Measurements from ENCODE around the gene BCKDHA. TPM values are rescaled to one million over a fixed set of nuclear protein-coding genes. Genes with fewer than 3 reads are reported as not detected.

BCKDHA gene
- total and polyA plus RNA-seq, 2 experiments from 2014 or later = 26.8 to 29.4 TPM

GRCh38 chr19:41426116-41426841, 28.7 kb downstream of the BCKDHA start:
- WGBS, 2 experiments (ENCODE audit: low coverage in 1 of 2, low lambda C conversion rate in 2 of 2, missing lambda C conversion rate in 2 of 2) = 78 to 83% methylated on average over 29 to 36 of the region's 36 CpGs
- Histone ChIP-seq H3K9me3 (ENCODE audit: low read depth) (no peaks in the 10 kb centered on the region), H3K27ac (no peak overlapping the region), H2AFZ (no peak overlapping the region; the same call in 1 of the 2 replicates), H3K4me2 (ENCODE audit: unreplicated experiment) (peak overlapping the region; percentile 79), H3K36me3 (ENCODE audit: low read depth) (no peaks in the 10 kb centered on the region), H3K9me2 (ENCODE audit: insufficient read depth) (no peaks in the 10 kb centered on the region), H3K79me2 (ENCODE audit: insufficient read depth) (no peaks in the 10 kb centered on the region), H3K4me3 (peak overlapping the region; percentile 71), H4K20me1 (ENCODE audit: insufficient read depth) (no peaks in the 10 kb centered on the region), H3K9ac (peak overlapping the region; percentile 80), H3K27me3 (replicated peaks; ENCODE audit: insufficient read depth) (no peaks in the 10 kb centered on the region), H3K4me1 (ENCODE audit: insufficient read depth) (peaks cover 14% of the 10 kb centered on the region; the same call in 1 of the 2 replicates), H3F3A (ENCODE audit: insufficient read depth) (no peaks in the 10 kb centered on the region)
- peak; percentile 10 for DNase-seq
- in situ Hi-C loops (cut with MboI) = no loop called here
- no peak for TF ChIP-seq EZH2phosphoT487 (IDR thresholded peaks at IDR 0.05; ENCODE audit: insufficient read depth, low read depth)
- TF ChIP-seq EZH2 (IDR thresholded peaks at IDR 0.05; ENCODE audit: insufficient read depth, poor library complexity, severe bottlenecking) = no peak

DNA sequence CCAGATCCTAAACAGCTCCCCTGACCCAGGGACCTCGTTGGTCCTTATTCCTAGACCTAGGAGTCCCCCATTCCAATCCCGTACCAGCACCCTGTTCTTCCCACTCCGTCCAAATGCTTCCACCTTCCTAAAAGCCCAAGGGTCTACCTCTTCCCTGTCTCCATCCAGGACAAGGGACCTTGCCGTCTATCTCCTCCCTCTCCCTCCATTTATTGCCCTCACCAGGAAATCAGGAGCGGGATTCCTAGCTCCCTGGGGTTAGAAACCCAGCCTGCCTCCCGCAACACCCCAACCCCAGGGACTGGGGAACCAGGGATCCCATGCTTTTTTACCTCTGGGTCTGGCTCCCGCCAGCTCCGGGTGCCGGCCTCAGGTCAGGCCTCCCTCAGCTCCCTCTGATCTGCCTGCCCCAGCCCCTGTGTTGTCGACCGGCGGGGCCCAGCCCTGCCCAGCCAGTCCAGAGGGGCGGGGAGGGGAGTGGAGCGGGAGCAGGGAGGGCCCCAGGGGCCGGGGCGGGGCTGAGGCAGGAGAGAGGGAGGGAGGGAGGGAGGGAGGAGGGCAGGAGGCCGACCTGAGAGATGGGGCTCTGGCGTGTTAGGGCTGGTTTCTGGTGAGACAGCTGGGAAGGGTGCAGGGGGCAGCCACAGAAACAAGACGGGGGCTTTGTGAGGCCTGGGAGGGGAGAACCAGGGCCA, 29.5 kb downstream of the BCKDHA start, which contains the start of gene B3GNT8:
Gene B3GNT8, minus strand, starts transcription at position 423 of the 695 bp plus-strand sequence. CDS start 596 bp downstream, outside the sequence.
- DNase-seq = peak; percentile 86
- 5 to 7% methylated on average over 12 to 19 of the region's 19 CpGs for WGBS, 2 experiments (ENCODE audit: low coverage in 1 of 2, low lambda C conversion rate in 2 of 2, missing lambda C conversion rate in 2 of 2)
- in situ Hi-C loops (cut with MboI) = no loop called here
- peak within 1 kb of the TSS; percentile 80 for H3K9ac ChIP-seq
- H3K4me1 ChIP-seq (ENCODE audit: insufficient read depth) = peaks cover 14% of the 10 kb centered on the region; the same call in 1 of the 2 replicates
- no peaks in the 10 kb centered on the region for H3K27me3 ChIP-seq (replicated peaks; ENCODE audit: insufficient read depth)
- H3K9me2 ChIP-seq (ENCODE audit: insufficient read depth) = no peaks in the 10 kb centered on the region
- H3F3A ChIP-seq (ENCODE audit: insufficient read depth) = no peaks in the 10 kb centered on the region
- no peaks in the 10 kb centered on the region for H4K20me1 ChIP-seq (ENCODE audit: insufficient read depth)
- H3K4me3 ChIP-seq = peak within 1 kb of the TSS; percentile 71
- peak within 1 kb of the TSS; percentile 78 for H2AFZ ChIP-seq
- TF ChIP-seq EZH2phosphoT487 (IDR thresholded peaks at IDR 0.05; ENCODE audit: insufficient read depth, low read depth) = no peak
- TF ChIP-seq EZH2 (IDR thresholded peaks at IDR 0.05; ENCODE audit: insufficient read depth, poor library complexity, severe bottlenecking) = no peak
- H3K27ac ChIP-seq = peak within 1 kb of the TSS; percentile 29
- peak within 1 kb of the TSS; percentile 79 for H3K4me2 ChIP-seq (ENCODE audit: unreplicated experiment)
- no peaks in the 10 kb centered on the region for H3K9me3 ChIP-seq (ENCODE audit: low read depth)
- no peaks in the 10 kb centered on the region for H3K79me2 ChIP-seq (ENCODE audit: insufficient read depth)
- no peaks in the 10 kb centered on the region for H3K36me3 ChIP-seq (ENCODE audit: low read depth)

GRCh38 chr19:41427647-41428480, 30.2 kb downstream of the BCKDHA start:
- no peaks in the 10 kb centered on the region for H3K9me2 ChIP-seq (ENCODE audit: insufficient read depth)
- 11 to 15% methylated on average over 9 to 23 of the region's 23 CpGs for WGBS, 2 experiments (ENCODE audit: low coverage in 1 of 2, low lambda C conversion rate in 2 of 2, missing lambda C conversion rate in 2 of 2)
- H3K4me1 ChIP-seq (ENCODE audit: insufficient read depth) = peaks cover 14% of the 10 kb centered on the region; the same call in 1 of the 2 replicates
- peak overlapping the region; percentile 29 for H3K27ac ChIP-seq
- no peaks in the 10 kb centered on the region for H3K27me3 ChIP-seq (replicated peaks; ENCODE audit: insufficient read depth)
- DNase-seq = peak; percentile 60
- H2AFZ ChIP-seq = peak overlapping the region; percentile 78
- no peaks in the 10 kb centered on the region for H3K9me3 ChIP-seq (ENCODE audit: low read depth)
- H3K9ac ChIP-seq = peak overlapping the region; percentile 80
- no peaks in the 10 kb centered on the region for H4K20me1 ChIP-seq (ENCODE audit: insufficient read depth)
- no peaks in the 10 kb centered on the region for H3K79me2 ChIP-seq (ENCODE audit: insufficient read depth)
- TF ChIP-seq EZH2 (IDR thresholded peaks at IDR 0.05; ENCODE audit: insufficient read depth, poor library complexity, severe bottlenecking) (no peak), EZH2phosphoT487 (IDR thresholded peaks at IDR 0.05; ENCODE audit: insufficient read depth, low read depth) (no peak)
- no peaks in the 10 kb centered on the region for H3K36me3 ChIP-seq (ENCODE audit: low read depth)
- H3F3A ChIP-seq (ENCODE audit: insufficient read depth) = no peaks in the 10 kb centered on the region
- peak overlapping the region; percentile 62 for H3K4me2 ChIP-seq (ENCODE audit: unreplicated experiment)
- in situ Hi-C loops (cut with MboI) = no loop called here
- peak overlapping the region; percentile 71 for H3K4me3 ChIP-seq

DNA sequence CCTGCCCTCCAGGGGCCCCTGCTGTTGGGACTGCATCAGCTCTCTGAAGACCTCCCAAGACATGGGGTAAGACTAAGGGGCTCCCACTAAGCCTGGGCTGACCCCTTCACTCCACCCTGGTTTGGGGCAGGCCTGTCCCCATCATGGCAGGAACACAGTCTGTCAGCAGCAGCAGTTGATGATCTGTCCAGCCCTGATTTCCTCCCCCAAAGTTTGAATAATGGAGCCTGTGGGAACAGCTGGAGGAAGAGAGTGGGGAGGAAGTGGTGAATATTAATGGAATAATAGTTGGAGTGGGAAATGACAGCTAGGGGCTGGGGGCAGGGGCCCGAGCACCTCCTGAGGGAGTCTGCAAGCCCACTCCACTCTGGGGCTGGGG, 30.9 kb downstream of the BCKDHA start:
- H3K4me3 ChIP-seq = no peak overlapping the region
- no peaks in the 10 kb centered on the region for H4K20me1 ChIP-seq (ENCODE audit: insufficient read depth)
- no peak overlapping the region for H3K27ac ChIP-seq
- TF ChIP-seq EZH2 (IDR thresholded peaks at IDR 0.05; ENCODE audit: insufficient read depth, poor library complexity, severe bottlenecking) (no peak), EZH2phosphoT487 (IDR thresholded peaks at IDR 0.05; ENCODE audit: insufficient read depth, low read depth) (no peak)
- H3F3A ChIP-seq (ENCODE audit: insufficient read depth) = no peaks in the 10 kb centered on the region
- no peak for DNase-seq
- WGBS, 2 experiments (ENCODE audit: low coverage in 1 of 2, low lambda C conversion rate in 2 of 2, missing lambda C conversion rate in 2 of 2) = 15 to 22% methylated on average over 1 of the region's 1 CpG
- H3K4me2 ChIP-seq (ENCODE audit: unreplicated experiment) = peak overlapping the region; percentile 62
- no peaks in the 10 kb centered on the region for H3K27me3 ChIP-seq (replicated peaks; ENCODE audit: insufficient read depth)
- peak overlapping the region; percentile 80 for H3K9ac ChIP-seq
- peaks cover 14% of the 10 kb centered on the region; the same call in 1 of the 2 replicates for H3K4me1 ChIP-seq (ENCODE audit: insufficient read depth)
- no peaks in the 10 kb centered on the region for H3K36me3 ChIP-seq (ENCODE audit: low read depth)
- in situ Hi-C loops (cut with MboI) = no loop called here
- H3K9me2 ChIP-seq (ENCODE audit: insufficient read depth) = no peaks in the 10 kb centered on the region
- H3K79me2 ChIP-seq (ENCODE audit: insufficient read depth) = no peaks in the 10 kb centered on the region
- H2AFZ ChIP-seq = 0 out of 2 replicates have a peak overlapping the region, but pooled peaks have one; percentile 78
- H3K9me3 ChIP-seq (ENCODE audit: low read depth) = no peaks in the 10 kb centered on the region
